ENCODE results near the gene LBR.
A peak's percentile ranks its signal among the peaks of the same experiment; 100 is the strongest.

Gene LBR

DNA sequence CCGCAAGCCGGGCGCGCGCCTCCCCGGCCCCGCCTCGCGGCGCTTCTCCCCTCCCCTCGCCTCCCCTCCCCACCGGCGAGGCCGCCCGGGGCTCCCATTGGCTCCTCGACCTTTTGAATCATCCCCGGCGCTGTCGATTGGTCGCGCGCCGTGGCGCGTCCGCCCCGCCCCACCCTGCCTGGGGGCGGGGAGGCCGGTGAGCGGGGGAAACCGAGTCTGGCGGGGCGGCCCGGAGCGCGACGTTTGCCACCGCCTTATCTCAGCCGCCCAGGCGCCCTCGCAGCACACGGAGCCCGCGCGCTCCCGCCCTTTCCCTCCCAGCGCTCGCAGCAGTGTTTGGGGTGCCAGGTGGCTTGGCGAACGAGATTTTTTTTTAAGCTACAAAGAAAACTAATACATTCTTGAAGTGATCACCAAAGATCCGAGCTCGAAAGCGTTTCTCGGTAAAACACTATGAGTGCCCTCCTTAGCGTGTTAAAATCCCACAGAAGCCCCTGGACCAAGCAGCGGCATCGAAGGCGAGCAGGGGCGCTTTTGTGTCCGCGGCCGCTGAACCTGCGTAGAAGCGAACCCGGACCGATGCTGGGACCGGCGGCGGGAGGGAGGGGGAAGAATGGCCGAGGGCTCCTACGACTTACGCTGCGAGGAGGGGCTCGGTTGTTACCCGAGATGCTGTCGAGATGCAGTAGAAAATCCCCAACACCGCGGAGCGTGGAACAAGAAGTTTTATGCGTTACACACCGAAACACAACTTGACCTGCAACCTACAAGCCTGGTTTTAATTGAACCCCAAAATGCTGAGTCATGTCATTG lies 436 bp upstream of the LBR start:
- Histone ChIP-seq H3K9me3 (ENCODE audit: control insufficient read depth, low read length) (no peaks in the 10 kb centered on the region), H3K27ac (ENCODE audit: low read depth, low read length, severe bottlenecking) (peak overlapping the region; percentile 91), H3K36me3 (ENCODE audit: control insufficient read depth, insufficient read depth, low read length) (no peaks in the 10 kb centered on the region), H3K4me3 (ENCODE audit: extremely low read depth, insufficient read depth, low read length, poor library complexity, severe bottlenecking) (peak overlapping the region; percentile 82), H3K4me1 (ENCODE audit: control insufficient read depth, insufficient read depth, low read length, poor library complexity, severe bottlenecking) (peaks cover 28% of the 10 kb centered on the region)
- 0% methylated on average over 46 to 60 of the region's 81 CpGs for WGBS, 2 experiments (ENCODE audit: insufficient coverage in 2 of 2)

DNA sequence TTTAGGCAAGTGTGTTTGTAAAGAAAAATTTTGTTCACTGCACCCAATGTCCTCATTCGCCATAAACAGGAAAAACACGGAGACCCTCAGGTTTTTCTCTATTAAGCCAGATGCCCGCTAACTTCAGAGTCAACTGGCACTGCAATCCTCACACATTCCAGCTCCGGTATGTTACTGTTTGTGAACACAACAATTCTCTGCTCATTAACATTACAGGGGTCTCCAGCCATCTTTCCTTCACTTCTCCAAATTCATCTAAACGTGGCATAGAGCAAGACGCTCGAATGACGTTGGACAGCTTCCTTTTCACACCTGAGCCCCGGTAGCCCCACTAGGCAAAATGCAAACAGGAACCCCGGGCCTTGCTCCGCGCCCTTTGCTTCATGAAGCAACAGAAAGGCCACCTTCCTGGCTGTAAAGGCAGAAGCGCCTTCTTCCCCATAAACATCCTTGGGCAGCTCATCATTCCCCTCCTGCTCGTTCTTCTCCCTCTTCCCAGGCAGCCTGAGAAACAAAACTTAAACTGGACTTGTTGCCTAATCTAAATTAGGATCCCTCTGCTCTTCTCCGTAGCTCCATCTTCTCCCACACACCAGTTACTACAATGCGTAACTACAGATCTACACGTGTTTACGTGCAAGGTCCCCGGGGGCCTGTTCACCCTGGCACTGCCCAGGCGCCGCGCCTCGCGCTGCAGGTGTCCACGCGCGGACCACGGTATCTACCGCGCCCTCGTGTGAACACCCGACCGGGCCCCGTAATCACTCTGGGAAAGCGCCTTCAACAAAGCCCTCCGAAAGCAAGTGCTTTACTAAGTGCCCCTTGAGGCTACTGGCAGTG lies 1.2 kb downstream of the LBR start:
- Histone ChIP-seq H3K27ac (ENCODE audit: low read depth, low read length, severe bottlenecking) (peak overlapping the region; percentile 91), H3K4me3 (ENCODE audit: extremely low read depth, insufficient read depth, low read length, poor library complexity, severe bottlenecking) (peak overlapping the region; percentile 82), H3K36me3 (ENCODE audit: control insufficient read depth, insufficient read depth, low read length) (peaks cover 13% of the 10 kb centered on the region), H3K4me1 (ENCODE audit: control insufficient read depth, insufficient read depth, low read length, poor library complexity, severe bottlenecking) (peaks cover 33% of the 10 kb centered on the region), H3K9me3 (ENCODE audit: control insufficient read depth, low read length) (no peaks in the 10 kb centered on the region)
- 1 to 2% methylated on average over 35 to 36 of the region's 36 CpGs for WGBS, 2 experiments (ENCODE audit: insufficient coverage in 2 of 2)

DNA sequence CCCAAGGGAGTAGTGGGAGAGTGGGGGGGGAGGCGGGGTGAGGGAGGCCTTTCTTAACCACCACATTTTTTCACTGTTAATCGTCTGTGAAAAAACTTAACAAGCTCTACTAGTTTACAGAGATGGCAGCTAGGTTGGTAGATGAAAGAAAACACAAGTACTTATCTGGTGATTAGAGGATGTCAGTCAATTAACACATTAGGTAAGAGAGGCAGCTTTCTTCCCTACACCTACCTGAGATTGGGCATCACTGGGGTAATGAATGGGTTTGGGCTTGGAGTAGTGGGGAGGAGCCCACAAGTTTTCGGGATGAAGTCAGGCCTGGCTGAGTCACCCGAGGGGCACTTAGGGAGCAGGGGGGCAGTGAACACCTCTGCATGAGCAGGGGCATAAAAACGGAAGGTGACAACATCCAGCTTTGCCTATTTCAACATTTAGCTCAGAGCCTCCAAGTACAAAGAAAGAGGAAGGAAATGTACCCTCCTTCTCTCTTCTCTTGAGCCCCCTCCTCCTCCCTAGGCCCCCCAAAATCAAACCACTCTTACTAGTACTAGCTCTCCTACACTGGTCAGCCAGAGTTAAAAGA lies 2.5 kb downstream of the LBR start:
- Histone ChIP-seq H3K27ac (ENCODE audit: low read depth, low read length, severe bottlenecking) (no peak overlapping the region), H3K9me3 (ENCODE audit: control insufficient read depth, low read length) (no peaks in the 10 kb centered on the region), H3K36me3 (ENCODE audit: control insufficient read depth, insufficient read depth, low read length) (peaks cover 19% of the 10 kb centered on the region), H3K4me1 (ENCODE audit: control insufficient read depth, insufficient read depth, low read length, poor library complexity, severe bottlenecking) (peaks cover 33% of the 10 kb centered on the region), H3K4me3 (ENCODE audit: extremely low read depth, insufficient read depth, low read length, poor library complexity, severe bottlenecking) (peak overlapping the region; percentile 82)
- WGBS, 2 experiments (ENCODE audit: insufficient coverage in 2 of 2): 12 to 26% methylated on average over 2 to 3 of the region's 5 CpGs

DNA sequence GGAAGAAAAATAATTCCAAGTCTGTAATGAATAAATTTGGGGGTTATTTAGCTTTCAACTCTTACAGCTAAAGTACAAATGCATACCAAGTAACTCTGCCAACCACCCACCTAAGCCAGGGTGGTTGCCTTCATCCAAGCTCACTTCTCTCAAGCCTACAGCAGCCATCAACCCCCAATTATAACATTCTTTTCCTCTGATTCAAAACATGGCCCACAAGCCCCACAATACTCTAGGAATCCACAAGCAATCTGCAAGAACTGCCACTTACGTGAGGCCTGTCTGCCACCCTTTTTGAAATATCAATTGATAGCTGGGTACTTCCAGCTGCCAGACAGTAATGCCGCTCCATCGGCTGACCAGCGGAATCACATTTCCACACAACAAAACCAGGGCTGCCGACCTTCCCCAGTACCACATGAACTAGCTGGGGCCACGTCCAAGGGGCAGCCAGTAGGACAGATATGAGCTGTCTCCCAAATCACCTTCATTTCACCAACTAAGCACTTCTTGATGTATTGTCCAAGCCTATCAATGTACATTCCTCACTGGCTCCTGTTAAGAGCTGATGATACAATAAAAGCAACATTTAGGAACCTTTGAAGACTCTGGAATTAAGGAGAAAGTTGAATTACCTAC lies 3.2 kb downstream of the LBR start:
- Histone ChIP-seq H3K9me3 (ENCODE audit: control insufficient read depth, low read length) (no peaks in the 10 kb centered on the region), H3K27ac (ENCODE audit: low read depth, low read length, severe bottlenecking) (peak overlapping the region; percentile 32), H3K4me1 (ENCODE audit: control insufficient read depth, insufficient read depth, low read length, poor library complexity, severe bottlenecking) (peaks cover 33% of the 10 kb centered on the region), H3K4me3 (ENCODE audit: extremely low read depth, insufficient read depth, low read length, poor library complexity, severe bottlenecking) (peak overlapping the region; percentile 3), H3K36me3 (ENCODE audit: control insufficient read depth, insufficient read depth, low read length) (peaks cover 25% of the 10 kb centered on the region)
- 46 to 78% methylated on average over 6 of the region's 6 CpGs for WGBS, 2 experiments (ENCODE audit: insufficient coverage in 2 of 2)

DNA sequence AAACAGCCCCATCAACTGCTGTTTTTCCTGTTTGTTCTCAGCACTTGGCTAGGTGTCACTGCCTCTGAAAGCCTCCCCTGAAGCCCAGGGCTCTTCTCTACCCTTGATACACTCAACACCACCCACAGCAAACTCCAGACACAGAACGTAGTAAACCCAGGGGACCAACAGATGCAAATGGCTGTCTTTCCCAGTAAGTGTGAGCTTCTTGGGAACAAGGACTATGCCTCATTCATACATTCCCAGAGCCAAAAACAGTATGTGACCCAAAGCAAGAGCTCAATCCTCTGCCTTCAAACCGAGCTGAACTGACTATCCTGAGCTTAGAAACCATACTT lies 4.4 kb downstream of the LBR start:
- H3K4me3 ChIP-seq (ENCODE audit: extremely low read depth, insufficient read depth, low read length, poor library complexity, severe bottlenecking): no peak overlapping the region
- peaks cover 37% of the 10 kb centered on the region for H3K36me3 ChIP-seq (ENCODE audit: control insufficient read depth, insufficient read depth, low read length)
- WGBS, 2 experiments (ENCODE audit: insufficient coverage in 2 of 2): 52 to 59% methylated on average over 2 of the region's 2 CpGs

DNA sequence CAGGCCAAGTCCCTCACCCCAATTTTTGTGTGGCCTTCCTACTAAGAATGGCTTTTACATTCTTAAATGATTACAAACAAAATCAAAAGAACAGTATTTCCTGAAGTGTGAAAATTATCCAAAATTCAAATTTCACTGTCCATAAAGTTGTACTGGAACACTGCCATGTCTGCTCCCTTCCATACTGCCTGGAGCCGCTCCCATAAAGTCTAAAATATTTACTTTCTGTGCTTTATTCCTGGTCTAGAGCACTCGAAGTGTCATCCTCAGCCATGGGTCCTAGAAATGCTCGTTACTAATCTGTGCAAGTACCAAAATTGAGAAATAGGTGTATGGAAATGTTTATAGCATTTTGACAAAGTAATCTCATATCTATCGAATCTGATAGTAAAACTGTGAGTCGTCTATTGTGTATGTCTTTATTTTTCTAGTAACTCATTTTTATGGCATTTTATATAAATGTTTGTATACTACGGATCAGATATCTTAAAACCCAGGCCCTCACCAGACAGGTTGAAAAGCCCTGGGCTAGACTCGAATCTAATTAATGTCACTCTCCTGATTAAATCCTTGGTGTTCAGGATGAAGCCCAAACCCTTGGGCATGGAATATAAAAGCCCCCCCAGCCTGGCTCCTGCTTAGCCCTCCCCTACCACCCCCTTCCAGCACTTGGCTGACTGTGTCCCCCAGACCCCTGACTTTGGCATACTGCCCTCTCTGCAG lies 4.9 kb downstream of the LBR start:
- Histone ChIP-seq H3K4me1 (ENCODE audit: control insufficient read depth, insufficient read depth, low read length, poor library complexity, severe bottlenecking) (peaks cover 33% of the 10 kb centered on the region), H3K36me3 (ENCODE audit: control insufficient read depth, insufficient read depth, low read length) (peaks cover 43% of the 10 kb centered on the region), H3K4me3 (ENCODE audit: extremely low read depth, insufficient read depth, low read length, poor library complexity, severe bottlenecking) (no peak overlapping the region), H3K27ac (ENCODE audit: low read depth, low read length, severe bottlenecking) (no peak overlapping the region), H3K9me3 (ENCODE audit: control insufficient read depth, low read length) (no peaks in the 10 kb centered on the region)
- 87 to 94% methylated on average over 2 to 3 of the region's 7 CpGs for WGBS, 2 experiments (ENCODE audit: insufficient coverage in 2 of 2)

More for the DNA sequence above, 4.4 kb downstream of the LBR start:
- no peaks in the 10 kb centered on the region for H3K9me3 ChIP-seq (ENCODE audit: control insufficient read depth, low read length)
- H3K27ac ChIP-seq (ENCODE audit: low read depth, low read length, severe bottlenecking): no peak overlapping the region
- peaks cover 33% of the 10 kb centered on the region for H3K4me1 ChIP-seq (ENCODE audit: control insufficient read depth, insufficient read depth, low read length, poor library complexity, severe bottlenecking)

DNA sequence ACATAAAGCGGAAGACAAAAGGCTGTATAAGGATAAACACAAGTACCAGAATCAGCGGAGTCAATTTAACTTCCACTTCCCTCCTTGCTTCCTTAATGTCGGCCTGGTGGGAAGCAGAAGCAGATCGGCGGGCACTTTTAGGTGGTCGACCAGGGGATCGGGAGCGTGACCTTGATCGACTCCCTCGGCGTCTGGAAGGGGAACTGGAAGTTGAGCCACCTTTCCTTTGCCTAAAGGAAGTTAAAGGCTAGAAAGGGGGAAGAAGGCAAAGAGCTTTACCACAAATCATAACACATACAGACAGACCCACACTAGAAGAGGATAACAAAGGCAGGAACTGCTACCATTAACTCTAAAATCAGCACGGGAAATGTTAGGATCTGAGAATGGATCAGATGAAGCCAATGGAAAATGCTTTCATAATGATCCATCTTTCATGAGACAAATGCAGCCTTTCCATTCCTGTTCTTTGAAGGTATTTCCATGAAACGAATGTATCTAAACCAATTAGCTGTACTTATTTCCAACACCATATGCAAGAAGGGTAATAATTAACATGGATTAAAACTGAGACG lies 5.7 kb downstream of the LBR start:
- Histone ChIP-seq H3K4me3 (ENCODE audit: extremely low read depth, insufficient read depth, low read length, poor library complexity, severe bottlenecking) (no peak overlapping the region), H3K27ac (ENCODE audit: low read depth, low read length, severe bottlenecking) (peak overlapping the region; percentile 24), H3K36me3 (ENCODE audit: control insufficient read depth, insufficient read depth, low read length) (peaks cover 51% of the 10 kb centered on the region), H3K9me3 (ENCODE audit: control insufficient read depth, low read length) (no peaks in the 10 kb centered on the region), H3K4me1 (ENCODE audit: control insufficient read depth, insufficient read depth, low read length, poor library complexity, severe bottlenecking) (peaks cover 33% of the 10 kb centered on the region)
- 90 to 92% methylated on average over 4 to 6 of the region's 14 CpGs for WGBS, 2 experiments (ENCODE audit: insufficient coverage in 2 of 2)

DNA sequence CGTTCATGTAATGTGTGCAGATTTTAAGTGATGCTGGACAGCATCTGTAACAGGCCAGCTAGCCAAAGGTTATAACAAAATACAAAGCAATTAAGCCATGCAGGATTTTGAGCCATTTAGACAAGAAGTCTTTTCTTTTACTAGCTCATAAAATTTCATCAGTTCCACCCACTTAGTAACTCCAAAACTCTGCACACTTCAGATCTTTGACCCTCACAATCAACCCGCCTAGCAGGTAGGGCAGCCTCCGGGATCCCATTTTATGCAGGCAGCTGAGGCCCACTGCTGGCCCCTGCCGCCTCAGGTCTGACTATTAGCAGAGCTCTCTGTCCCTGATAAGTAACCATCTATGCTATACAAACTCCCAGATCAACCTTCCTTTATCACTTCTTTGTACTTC lies 9.2 kb downstream of the LBR start:
- Histone ChIP-seq H3K4me3 (ENCODE audit: extremely low read depth, insufficient read depth, low read length, poor library complexity, severe bottlenecking) (no peak overlapping the region), H3K4me1 (ENCODE audit: control insufficient read depth, insufficient read depth, low read length, poor library complexity, severe bottlenecking) (peaks cover 8% of the 10 kb centered on the region), H3K27ac (ENCODE audit: low read depth, low read length, severe bottlenecking) (no peak overlapping the region), H3K9me3 (ENCODE audit: control insufficient read depth, low read length) (no peaks in the 10 kb centered on the region), H3K36me3 (ENCODE audit: control insufficient read depth, insufficient read depth, low read length) (peaks cover 83% of the 10 kb centered on the region)
- WGBS, 2 experiments (ENCODE audit: insufficient coverage in 2 of 2): 94 to 100% methylated on average over 3 to 4 of the region's 4 CpGs

DNA sequence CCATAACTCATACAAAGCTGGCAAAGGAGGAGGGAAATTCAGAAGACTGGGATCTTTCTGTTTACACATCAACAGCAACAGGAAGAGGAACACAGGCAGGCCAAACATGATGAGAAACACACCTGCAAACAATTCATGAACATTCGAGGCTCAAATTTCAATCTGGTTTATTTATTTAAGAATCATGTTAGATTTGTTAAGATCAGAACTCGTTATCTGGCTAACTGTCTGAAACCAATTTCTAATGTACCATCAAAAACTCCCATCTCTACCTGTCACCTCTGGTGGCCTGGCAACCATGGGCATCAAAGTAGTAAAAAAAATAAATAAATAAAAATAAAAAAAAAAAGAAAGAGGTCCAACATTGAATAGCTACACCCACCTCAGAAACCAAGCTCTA lies 9.8 kb downstream of the LBR start:
- Histone ChIP-seq H3K27ac (ENCODE audit: low read depth, low read length, severe bottlenecking) (no peak overlapping the region), H3K9me3 (ENCODE audit: control insufficient read depth, low read length) (no peaks in the 10 kb centered on the region), H3K4me3 (ENCODE audit: extremely low read depth, insufficient read depth, low read length, poor library complexity, severe bottlenecking) (no peak overlapping the region), H3K4me1 (ENCODE audit: control insufficient read depth, insufficient read depth, low read length, poor library complexity, severe bottlenecking) (peaks cover 3% of the 10 kb centered on the region), H3K36me3 (ENCODE audit: control insufficient read depth, insufficient read depth, low read length) (peaks cover 87% of the 10 kb centered on the region)
- no CpG with 5 or more reads among the region's 2 CpGs for WGBS, 2 experiments (ENCODE audit: insufficient coverage in 2 of 2)

All from mesodermal cell (in vitro differentiated cells).